Body of pancreas (tissue), 4 donors: ENCODE measurements around the gene ENPP1.

Source experiments
- POLR2A ChIP-seq, 3 donors: fragments of 450-650 bp; IDR thresholded peaks; one replicate each; pipeline ENCODE4 v1.6.1; 2016; ENCODE audit warnings: antibody characterized with exemption in 3 of 3, mild to moderate bottlenecking in 2 of 3
- TF ChIP-seq, protein P1 (sequence below), 7 experiments: fragments of 450-650 bp in 4 of 7; fragments of 200-600 bp in 3 of 7; sonication (generic) in 3 of 7; IDR thresholded peaks; one replicate each; pipeline ENCODE4 v1.5.1; 2016 to 2019; ENCODE audit warnings: antibody characterized with exemption in 7 of 7

DNA sequence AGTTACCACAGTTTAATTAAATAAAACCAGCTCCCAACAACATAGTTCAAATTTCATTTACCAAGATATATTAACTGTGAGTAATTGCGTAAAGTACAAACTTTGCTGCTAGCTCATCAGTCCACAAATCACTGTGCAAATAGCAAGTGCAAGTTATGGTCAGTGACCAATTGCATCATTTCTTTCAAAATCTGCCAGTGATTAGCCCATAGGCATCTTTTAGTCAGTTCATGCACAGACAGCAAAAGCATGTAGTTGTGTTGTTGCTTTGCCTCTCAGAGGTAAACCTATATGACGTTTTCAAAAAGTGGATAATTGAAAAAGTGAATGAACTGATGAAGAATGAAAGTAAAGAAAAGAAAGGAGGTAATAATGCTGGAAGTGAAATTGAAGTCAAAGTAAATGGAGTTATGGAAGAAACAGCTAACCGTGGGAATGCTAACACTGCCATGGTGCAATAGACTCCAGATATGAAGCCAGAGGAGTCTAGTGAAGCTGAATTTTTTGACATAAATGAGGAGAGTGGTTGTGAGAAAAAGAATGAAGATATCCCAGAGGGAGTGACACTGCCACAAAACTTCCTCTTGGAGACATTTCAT, 36.5 kb downstream of the ENPP1 start:
- no peak for TF ChIP-seq POLR2A (IDR thresholded peaks at IDR 0.05)
- TF ChIP-seq, protein P1, sequence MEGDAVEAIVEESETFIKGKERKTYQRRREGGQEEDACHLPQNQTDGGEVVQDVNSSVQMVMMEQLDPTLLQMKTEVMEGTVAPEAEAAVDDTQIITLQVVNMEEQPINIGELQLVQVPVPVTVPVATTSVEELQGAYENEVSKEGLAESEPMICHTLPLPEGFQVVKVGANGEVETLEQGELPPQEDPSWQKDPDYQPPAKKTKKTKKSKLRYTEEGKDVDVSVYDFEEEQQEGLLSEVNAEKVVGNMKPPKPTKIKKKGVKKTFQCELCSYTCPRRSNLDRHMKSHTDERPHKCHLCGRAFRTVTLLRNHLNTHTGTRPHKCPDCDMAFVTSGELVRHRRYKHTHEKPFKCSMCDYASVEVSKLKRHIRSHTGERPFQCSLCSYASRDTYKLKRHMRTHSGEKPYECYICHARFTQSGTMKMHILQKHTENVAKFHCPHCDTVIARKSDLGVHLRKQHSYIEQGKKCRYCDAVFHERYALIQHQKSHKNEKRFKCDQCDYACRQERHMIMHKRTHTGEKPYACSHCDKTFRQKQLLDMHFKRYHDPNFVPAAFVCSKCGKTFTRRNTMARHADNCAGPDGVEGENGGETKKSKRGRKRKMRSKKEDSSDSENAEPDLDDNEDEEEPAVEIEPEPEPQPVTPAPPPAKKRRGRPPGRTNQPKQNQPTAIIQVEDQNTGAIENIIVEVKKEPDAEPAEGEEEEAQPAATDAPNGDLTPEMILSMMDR (IDR thresholded peaks at IDR 0.05), result no peak
